ENCODE measurements around the gene TDRD10. TPM values are rescaled to one million over a fixed set of nuclear protein-coding genes. Genes with fewer than 3 reads are reported as not detected.

Gene TDRD10
- total RNA-seq, 1 experiment from 2014 or later = not detected

DNA sequence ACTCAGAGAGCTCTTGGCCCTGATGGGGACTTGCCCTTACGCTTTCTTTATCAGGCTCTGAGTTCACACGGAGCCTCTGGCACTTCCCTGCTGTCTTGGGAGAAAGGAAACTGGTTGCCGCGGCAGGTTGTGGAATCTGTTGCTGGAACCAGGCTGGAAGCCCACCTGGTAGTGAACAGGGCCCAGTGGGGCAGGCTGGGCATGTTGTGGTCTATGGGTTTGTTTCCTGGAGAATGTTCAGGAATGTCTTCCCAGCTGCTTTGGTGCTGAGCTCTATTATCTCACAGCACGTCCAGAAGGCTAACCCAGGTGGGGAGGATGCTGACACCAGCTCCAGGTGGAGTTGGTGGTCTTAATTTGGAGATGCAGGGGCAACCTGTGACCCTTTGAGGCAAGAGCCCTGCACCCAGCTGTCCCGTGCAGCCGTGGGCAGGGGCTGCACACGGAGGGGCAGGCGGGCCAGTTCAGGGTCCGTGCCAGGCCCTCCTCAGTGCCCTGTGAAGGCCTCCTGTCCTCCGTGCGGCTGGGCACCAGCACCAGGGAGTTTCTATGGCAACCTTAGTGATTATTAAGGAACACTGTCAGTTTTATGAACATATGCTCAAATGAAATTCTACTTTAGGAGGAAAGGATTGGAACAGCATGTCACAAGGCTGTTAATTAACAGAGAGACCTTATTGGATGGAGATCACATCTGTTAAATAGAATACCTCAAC lies 33.3 kb upstream of the TDRD10 start:
- H3K79me2 ChIP-seq (ENCODE audit: low read length) = no peaks in the 10 kb centered on the region
- H3K9ac ChIP-seq (ENCODE audit: low read length) = no peak overlapping the region
- H3K27ac ChIP-seq (ENCODE audit: low read length) = no peak overlapping the region
- H3F3A ChIP-seq (ENCODE audit: low read length, unreplicated experiment) = no peaks in the 10 kb centered on the region
- no peak for ATAC-seq
- no peaks in the 10 kb centered on the region for H3K9me2 ChIP-seq (replicated peaks; ENCODE audit: low read length)
- H3K4me3 ChIP-seq (ENCODE audit: low read length) = no peak overlapping the region
- CTCF ChIA-PET = no interaction called here
- DNase-seq = no peak
- peaks cover under 1% of the 10 kb centered on the region for H3K4me1 ChIP-seq (ENCODE audit: insufficient read depth, low read length)
- H3K36me3 ChIP-seq (ENCODE audit: low read depth, low read length) = no peaks in the 10 kb centered on the region
- no peaks in the 10 kb centered on the region for H3K9me3 ChIP-seq (ENCODE audit: low read length)
- intact Hi-C loops (cut with micrococcal nuclease) = no loop called here
- POLR2A ChIA-PET (ENCODE audit: unreplicated experiment) = interaction anchor here (0.6 kb wide), 2 partner anchors 50 to 585 kb away, joined by 4 read pairs; no protein-coding TSS in a partner anchor
- no peak overlapping the region for H2AFZ ChIP-seq (ENCODE audit: low read length)
- H3K27me3 ChIP-seq (ENCODE audit: low read length) = no peaks in the 10 kb centered on the region
- no peaks in the 10 kb centered on the region for H4K20me1 ChIP-seq (ENCODE audit: low read length)
- no peak overlapping the region for H3K4me2 ChIP-seq (ENCODE audit: low read length)
- BruUV-seq (replicated peaks) = no TSS peak
- TF ChIP-seq, protein P1, sequence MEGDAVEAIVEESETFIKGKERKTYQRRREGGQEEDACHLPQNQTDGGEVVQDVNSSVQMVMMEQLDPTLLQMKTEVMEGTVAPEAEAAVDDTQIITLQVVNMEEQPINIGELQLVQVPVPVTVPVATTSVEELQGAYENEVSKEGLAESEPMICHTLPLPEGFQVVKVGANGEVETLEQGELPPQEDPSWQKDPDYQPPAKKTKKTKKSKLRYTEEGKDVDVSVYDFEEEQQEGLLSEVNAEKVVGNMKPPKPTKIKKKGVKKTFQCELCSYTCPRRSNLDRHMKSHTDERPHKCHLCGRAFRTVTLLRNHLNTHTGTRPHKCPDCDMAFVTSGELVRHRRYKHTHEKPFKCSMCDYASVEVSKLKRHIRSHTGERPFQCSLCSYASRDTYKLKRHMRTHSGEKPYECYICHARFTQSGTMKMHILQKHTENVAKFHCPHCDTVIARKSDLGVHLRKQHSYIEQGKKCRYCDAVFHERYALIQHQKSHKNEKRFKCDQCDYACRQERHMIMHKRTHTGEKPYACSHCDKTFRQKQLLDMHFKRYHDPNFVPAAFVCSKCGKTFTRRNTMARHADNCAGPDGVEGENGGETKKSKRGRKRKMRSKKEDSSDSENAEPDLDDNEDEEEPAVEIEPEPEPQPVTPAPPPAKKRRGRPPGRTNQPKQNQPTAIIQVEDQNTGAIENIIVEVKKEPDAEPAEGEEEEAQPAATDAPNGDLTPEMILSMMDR (conservative IDR thresholded peaks at IDR 0.05; ENCODE audit: low read depth, low read length) = no peak
- no peak for TF ChIP-seq EZH2 (IDR thresholded peaks at IDR 0.05; ENCODE audit: low read length, unreplicated experiment)
- TF ChIP-seq EZH2phosphoT487 (IDR thresholded peaks at IDR 0.05; ENCODE audit: borderline replicate concordance, low read length) = no peak

DNA sequence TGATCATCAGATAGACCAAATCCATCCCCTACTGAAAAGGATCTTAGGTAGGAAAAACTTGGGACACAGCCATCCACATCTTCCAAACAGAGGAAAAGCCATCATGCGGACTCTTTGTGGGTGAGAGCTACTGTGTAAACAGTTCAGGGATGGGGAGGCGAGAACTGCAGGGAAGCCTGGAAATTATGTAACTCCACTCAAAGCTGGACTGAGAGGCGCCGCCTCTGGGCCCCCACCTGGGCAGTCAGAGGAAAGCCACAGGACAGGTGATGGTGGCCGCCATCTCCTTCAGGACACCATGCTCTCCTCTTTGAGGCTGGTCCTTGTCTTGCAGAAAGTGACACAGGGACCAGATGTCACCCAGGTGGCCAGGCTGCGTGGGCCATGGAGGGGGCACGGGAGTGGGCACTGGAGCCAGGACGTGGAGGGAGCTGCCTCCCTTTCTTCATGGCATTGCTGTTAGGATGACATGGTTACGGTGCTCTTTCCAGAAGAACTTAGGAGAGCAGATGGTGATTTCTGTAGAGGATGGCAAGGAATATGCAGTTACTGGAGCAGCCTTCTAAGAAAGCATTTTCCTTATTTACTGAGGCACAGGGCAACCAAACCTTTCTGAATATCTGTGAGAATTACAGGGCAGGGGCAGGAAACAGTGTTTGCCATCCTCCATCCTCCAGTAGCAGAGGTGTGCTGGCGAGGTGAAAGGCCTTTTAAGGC lies 32.0 kb upstream of the TDRD10 start:
- TF ChIP-seq EZH2phosphoT487 (IDR thresholded peaks at IDR 0.05; ENCODE audit: borderline replicate concordance, low read length) (no peak), EZH2 (IDR thresholded peaks at IDR 0.05; ENCODE audit: low read length, unreplicated experiment) (no peak)
- TF ChIP-seq, protein P1 (conservative IDR thresholded peaks at IDR 0.05; ENCODE audit: low read depth, low read length) = no peak
- BruUV-seq (replicated peaks) = no TSS peak
- POLR2A ChIA-PET (ENCODE audit: unreplicated experiment) = no interaction called here
- Histone ChIP-seq H3K9me2 (replicated peaks; ENCODE audit: low read length) (no peaks in the 10 kb centered on the region), H3K27me3 (ENCODE audit: low read length) (no peaks in the 10 kb centered on the region), H2AFZ (ENCODE audit: low read length) (no peak overlapping the region), H3K36me3 (ENCODE audit: low read depth, low read length) (no peaks in the 10 kb centered on the region), H3K4me3 (ENCODE audit: low read length) (no peak overlapping the region), H3F3A (ENCODE audit: low read length, unreplicated experiment) (no peaks in the 10 kb centered on the region), H3K79me2 (ENCODE audit: low read length) (no peaks in the 10 kb centered on the region), H3K9me3 (ENCODE audit: low read length) (no peaks in the 10 kb centered on the region), H3K4me1 (ENCODE audit: insufficient read depth, low read length) (no peaks in the 10 kb centered on the region; the same call in 1 of the 2 replicates), H3K9ac (ENCODE audit: low read length) (no peak overlapping the region), H4K20me1 (ENCODE audit: low read length) (no peaks in the 10 kb centered on the region), H3K4me2 (ENCODE audit: low read length) (no peak overlapping the region), H3K27ac (ENCODE audit: low read length) (no peak overlapping the region)
- DNase-seq (no peak), ATAC-seq (no peak)
- intact Hi-C loops (cut with micrococcal nuclease) = no loop called here
- CTCF ChIA-PET = no interaction called here

DNA sequence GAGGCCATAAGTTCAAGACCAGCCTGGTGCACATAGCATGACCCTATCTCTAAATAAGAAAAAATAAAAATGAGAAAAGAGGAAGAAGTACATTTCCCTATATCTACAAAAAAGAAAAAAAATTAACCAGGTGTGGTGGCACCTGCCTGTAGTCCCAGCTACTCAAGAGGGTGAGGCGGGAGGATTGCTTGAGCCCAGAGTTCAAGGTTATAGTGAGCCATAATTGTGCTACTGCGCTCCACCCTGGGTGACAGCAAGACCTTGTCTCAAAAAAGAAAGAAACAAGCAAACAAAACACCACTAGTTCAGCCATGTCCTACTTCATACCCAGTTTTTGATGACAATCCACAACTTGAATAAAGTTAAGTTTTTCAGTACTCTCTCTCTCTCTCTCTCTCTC lies 30.7 kb upstream of the TDRD10 start:
- intact Hi-C loops (cut with micrococcal nuclease) = no loop called here
- Histone ChIP-seq H3K4me1 (ENCODE audit: insufficient read depth, low read length) (peaks cover 4% of the 10 kb centered on the region), H3K4me3 (ENCODE audit: low read length) (no peak overlapping the region), H3K79me2 (ENCODE audit: low read length) (no peaks in the 10 kb centered on the region), H3K36me3 (ENCODE audit: low read depth, low read length) (no peaks in the 10 kb centered on the region), H3K9me2 (replicated peaks; ENCODE audit: low read length) (no peaks in the 10 kb centered on the region), H3K9me3 (ENCODE audit: low read length) (no peaks in the 10 kb centered on the region), H3K4me2 (ENCODE audit: low read length) (no peak overlapping the region), H2AFZ (ENCODE audit: low read length) (no peak overlapping the region), H3K27me3 (ENCODE audit: low read length) (no peaks in the 10 kb centered on the region), H3F3A (ENCODE audit: low read length, unreplicated experiment) (no peaks in the 10 kb centered on the region), H3K27ac (ENCODE audit: low read length) (no peak overlapping the region), H4K20me1 (ENCODE audit: low read length) (no peaks in the 10 kb centered on the region), H3K9ac (ENCODE audit: low read length) (no peak overlapping the region)
- no peak for ATAC-seq
- DNase-seq = no peak
- ChIA-PET POLR2A (ENCODE audit: unreplicated experiment) (no interaction called here), CTCF (no interaction called here)
- BruUV-seq (replicated peaks) = no TSS peak
- TF ChIP-seq, protein P1 (conservative IDR thresholded peaks at IDR 0.05; ENCODE audit: low read depth, low read length) = no peak
- no peak for TF ChIP-seq EZH2phosphoT487 (IDR thresholded peaks at IDR 0.05; ENCODE audit: borderline replicate concordance, low read length)
- no peak for TF ChIP-seq EZH2 (IDR thresholded peaks at IDR 0.05; ENCODE audit: low read length, unreplicated experiment)
